ENCODE measurements around the gene ABR. TPM values are rescaled to one million over a fixed set of nuclear protein-coding genes. Genes with fewer than 3 reads are reported as not detected.
A peak's percentile ranks its signal among the peaks of the same experiment; 100 is the strongest.
"Not testable (repeated sequence)": the region's sequence is repeated elsewhere in the genome, so short reads cannot be mapped to it uniquely, and the experiment has no call there.

ABR gene
- total RNA-seq, 2 donors from 2014 or later = 243 to 326 TPM

DNA sequence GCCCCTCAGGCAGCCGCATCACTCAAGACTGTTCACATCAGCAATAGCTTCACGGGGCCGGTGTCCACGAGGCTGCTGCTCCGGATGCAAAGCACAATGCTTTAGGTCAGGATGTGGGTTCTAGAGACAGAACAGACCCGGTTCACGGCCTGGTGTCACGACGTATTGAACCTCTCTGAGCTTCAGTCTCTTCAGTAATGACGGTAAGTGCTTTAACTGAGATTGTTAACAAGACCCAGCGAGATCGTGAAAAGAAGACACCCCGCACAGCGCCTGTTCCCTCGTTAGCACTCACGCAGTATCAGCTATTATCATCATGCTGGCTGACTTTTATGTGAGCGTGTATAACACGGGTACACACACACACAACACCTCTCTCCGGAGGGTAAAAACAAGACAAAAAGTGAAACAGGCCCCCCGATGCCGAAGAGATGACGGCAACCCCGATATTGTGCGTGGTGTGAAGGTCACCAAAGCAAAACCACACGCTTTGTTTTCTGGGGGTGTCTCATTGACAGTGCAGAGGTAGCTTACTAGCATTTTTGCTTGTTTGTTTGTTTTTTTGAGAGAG lies 21.4 kb upstream of the ABR start:
- intact Hi-C loops (cut with DNase I) = no loop called here
- Histone ChIP-seq H3K9ac (ENCODE audit: low read depth in 2 of 2, low read length in 2 of 2) (peak overlapping the region; percentile 15 to 24), H3K36me3 (no peaks in the 10 kb centered on the region), H3K4me3 (no peak overlapping the region), H3K4me1 (no peaks in the 10 kb centered on the region), H3K27ac (no peak overlapping the region), H3K27me3 (no peaks in the 10 kb centered on the region), H3K9me3 (no peaks in the 10 kb centered on the region)
- no peak for DNase-seq
- TF ChIP-seq, protein P1, sequence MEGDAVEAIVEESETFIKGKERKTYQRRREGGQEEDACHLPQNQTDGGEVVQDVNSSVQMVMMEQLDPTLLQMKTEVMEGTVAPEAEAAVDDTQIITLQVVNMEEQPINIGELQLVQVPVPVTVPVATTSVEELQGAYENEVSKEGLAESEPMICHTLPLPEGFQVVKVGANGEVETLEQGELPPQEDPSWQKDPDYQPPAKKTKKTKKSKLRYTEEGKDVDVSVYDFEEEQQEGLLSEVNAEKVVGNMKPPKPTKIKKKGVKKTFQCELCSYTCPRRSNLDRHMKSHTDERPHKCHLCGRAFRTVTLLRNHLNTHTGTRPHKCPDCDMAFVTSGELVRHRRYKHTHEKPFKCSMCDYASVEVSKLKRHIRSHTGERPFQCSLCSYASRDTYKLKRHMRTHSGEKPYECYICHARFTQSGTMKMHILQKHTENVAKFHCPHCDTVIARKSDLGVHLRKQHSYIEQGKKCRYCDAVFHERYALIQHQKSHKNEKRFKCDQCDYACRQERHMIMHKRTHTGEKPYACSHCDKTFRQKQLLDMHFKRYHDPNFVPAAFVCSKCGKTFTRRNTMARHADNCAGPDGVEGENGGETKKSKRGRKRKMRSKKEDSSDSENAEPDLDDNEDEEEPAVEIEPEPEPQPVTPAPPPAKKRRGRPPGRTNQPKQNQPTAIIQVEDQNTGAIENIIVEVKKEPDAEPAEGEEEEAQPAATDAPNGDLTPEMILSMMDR (IDR thresholded peaks at IDR 0.05) = no peak

DNA sequence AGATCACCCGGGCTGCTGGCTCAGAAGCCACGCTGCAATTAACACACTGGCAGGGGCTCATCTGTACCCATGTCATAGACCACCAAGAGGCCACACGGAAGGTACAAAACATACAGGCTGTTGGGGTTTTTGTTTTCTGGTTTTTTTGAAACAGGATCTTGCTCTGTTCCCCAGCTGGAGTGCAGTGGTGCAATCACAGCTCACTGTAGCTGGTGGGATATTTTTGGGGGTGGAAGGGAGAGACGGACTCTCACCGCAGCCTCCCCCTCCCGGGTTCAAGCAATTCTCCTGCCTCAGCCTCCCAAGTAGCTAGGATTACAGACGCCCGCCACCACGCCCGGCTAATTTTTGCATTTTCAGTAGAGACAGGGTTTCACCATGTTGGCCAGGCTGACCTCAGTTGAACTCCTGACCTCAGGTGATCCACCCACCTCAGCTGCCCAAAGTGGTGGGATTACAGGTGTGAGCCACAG lies 19.5 kb upstream of the ABR start:
- H3K27me3 ChIP-seq; H3K4me1 ChIP-seq; DNase-seq; H3K9me3 ChIP-seq; H3K27ac ChIP-seq; H3K36me3 ChIP-seq; intact Hi-C loops (cut with DNase I); H3K9ac ChIP-seq (ENCODE audit: low read depth in 2 of 2, low read length in 2 of 2); H3K4me3 ChIP-seq: not testable (repeated sequence)

DNA sequence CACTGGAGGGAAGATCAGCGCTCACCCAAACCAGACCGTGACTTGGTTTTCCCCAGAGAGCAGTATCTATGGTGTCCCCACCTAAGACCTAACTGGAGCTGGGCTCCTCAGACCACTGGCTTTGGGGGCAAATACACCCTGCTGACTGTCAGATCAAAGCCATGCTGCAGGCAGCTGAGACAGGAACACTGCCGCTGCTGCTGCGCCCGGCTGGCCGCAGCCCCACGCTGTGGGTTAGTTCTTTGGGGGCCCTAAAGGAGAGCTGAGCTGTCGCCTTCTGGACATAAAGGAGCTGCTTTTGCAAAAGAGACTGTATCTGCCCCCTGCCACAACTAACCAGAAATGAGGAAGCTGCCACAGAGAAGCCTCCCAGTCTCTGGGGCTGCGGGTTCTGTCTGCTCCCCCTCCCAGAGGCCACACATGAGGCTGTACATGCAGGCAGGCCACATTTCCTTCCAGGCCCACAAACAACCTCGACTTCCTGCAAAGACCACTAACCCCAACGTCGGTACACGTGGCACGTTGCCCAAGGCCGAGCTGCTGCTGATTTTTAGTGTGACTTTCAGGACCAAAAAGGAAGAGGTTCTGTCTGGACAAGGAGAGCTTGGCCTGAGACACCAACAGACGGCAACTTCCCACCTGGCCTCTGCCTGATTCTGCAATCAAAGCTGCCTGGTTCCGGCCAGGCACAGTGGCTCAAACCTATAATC lies 18.2 kb upstream of the ABR start:
- TF ChIP-seq, protein P1 (IDR thresholded peaks at IDR 0.05) = no peak
- H3K9ac ChIP-seq (ENCODE audit: low read depth in 2 of 2, low read length in 2 of 2) = peak overlapping the region; percentile 43 to 44
- H3K27me3 ChIP-seq = no peaks in the 10 kb centered on the region
- peak overlapping the region; percentile 67 for H3K27ac ChIP-seq
- no peaks in the 10 kb centered on the region for H3K9me3 ChIP-seq
- no peaks in the 10 kb centered on the region for H3K36me3 ChIP-seq
- H3K4me1 ChIP-seq = no peaks in the 10 kb centered on the region
- no peak overlapping the region for H3K4me3 ChIP-seq
- intact Hi-C loops (cut with DNase I) = no loop called here
- DNase-seq = peak; percentile 71

DNA sequence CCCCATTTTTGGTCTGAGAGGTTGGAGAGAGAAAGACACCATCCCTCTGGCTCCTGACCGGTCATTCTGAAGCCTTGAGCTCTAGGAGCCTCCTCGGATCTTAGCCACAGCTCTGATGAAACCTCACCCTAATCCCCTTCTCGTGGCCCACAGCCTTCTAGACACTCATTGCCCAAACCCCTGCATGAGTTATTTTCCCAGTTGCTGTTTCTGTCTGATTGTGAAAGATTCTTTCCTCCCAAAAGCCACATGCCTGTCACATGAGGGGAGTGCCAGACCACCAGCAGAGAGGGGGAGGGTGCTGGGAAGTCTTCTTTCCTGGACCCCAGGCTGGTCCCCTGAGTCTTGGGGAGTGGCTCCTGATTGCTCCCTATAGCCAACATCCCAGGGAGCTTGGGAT lies 17.6 kb upstream of the ABR start:
- peak; percentile 50 for DNase-seq
- intact Hi-C loops (cut with DNase I) = no loop called here
- Histone ChIP-seq H3K9ac (ENCODE audit: low read depth in 2 of 2, low read length in 2 of 2) (peak overlapping the region in 1 of 2 donors; percentile 44), H3K27me3 (no peaks in the 10 kb centered on the region), H3K4me3 (no peak overlapping the region), H3K4me1 (no peaks in the 10 kb centered on the region), H3K9me3 (no peaks in the 10 kb centered on the region), H3K27ac (peak overlapping the region; percentile 67), H3K36me3 (no peaks in the 10 kb centered on the region)
- TF ChIP-seq, protein P1 (IDR thresholded peaks at IDR 0.05) = no peak

DNA sequence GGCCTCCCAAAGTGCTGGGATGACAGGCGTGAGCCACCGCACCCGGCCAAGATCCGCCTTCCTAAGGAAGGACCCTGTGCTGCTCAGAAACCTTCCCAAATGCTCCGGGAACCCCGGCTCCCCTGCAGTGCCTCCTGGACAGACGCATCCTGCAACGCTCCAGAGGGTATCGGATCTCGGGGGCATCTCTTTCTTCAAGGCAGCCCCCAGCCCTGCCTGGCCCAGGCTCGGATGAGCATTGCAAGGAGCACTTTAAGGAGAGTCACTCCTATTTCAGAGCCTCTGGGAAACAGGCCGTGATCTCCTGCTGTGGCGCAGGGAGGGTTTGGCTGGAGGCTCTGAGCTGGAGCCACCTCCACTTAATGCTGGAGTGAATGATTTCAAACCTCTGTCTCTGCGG lies 17.2 kb upstream of the ABR start:
- Histone ChIP-seq H3K4me3 (no peak overlapping the region), H3K9me3 (no peaks in the 10 kb centered on the region)

More for the DNA sequence above, 17.2 kb upstream of the ABR start:
- Histone ChIP-seq H3K27ac (peak overlapping the region; percentile 67), H3K36me3 (no peaks in the 10 kb centered on the region), H3K4me1 (no peaks in the 10 kb centered on the region), H3K27me3 (no peaks in the 10 kb centered on the region), H3K9ac (ENCODE audit: low read depth in 2 of 2, low read length in 2 of 2) (peak overlapping the region in 1 of 2 donors; percentile 51)
- DNase-seq = no peak
- TF ChIP-seq, protein P1 (IDR thresholded peaks at IDR 0.05) = no peak
- intact Hi-C loops (cut with DNase I) = no loop called here

Measured in colonic mucosa (tissue), 4 donors.